PC-3 (cell line): Measurements from ENCODE around the gene ZNF189. TPM values are rescaled to one million over a fixed set of nuclear protein-coding genes. Genes with fewer than 3 reads are reported as not detected.

ENCODE experiments used
- ATAC-seq: fragments of 200-7000 bp; cut with Tn5 transposase; 2 replicates; pipeline ENCODE4 v1.9.1; 2020; ENCODE audit warnings: mild to moderate bottlenecking, moderate library complexity
- BruUV-seq: library from RNA; stranded (reverse); fragments of 400-500 nt; replicated peaks from 2 replicates; lab custom pipeline; 2021; lab: Mats Ljungman, UMichigan
- CTCF ChIA-PET: fragments of 300-600 bp; sonication (Branson Sonifier 250); formaldehyde crosslinking; loops from one replicate; lab custom pipeline; 2022; ENCODE audit warnings: antibody characterized with exemption; lab: Charles Lee
- POLR2A ChIA-PET: fragments of 300-600 bp; sonication (Branson Sonifier 250); formaldehyde crosslinking; loops from one replicate; lab custom pipeline; 2022; ENCODE audit warnings: antibody characterized with exemption; ENCODE audit not compliant: unreplicated experiment; lab: Charles Lee
- DNase-seq: peaks from one replicate; pipeline ENCODE4 v3.0.0-alpha.2; 2015
- H2AFZ ChIP-seq: fragments of 300-600 bp; sonication (generic); 2 replicates; pipeline ENCODE4 v1.6.0; 2016; ENCODE audit warnings: antibody characterized with exemption, low read length
- H3F3A ChIP-seq: fragments of 300-600 bp; sonication (generic); one replicate; pipeline ENCODE4 v1.6.0; 2017; ENCODE audit warnings: antibody characterized with exemption, low read length, control low read depth, mild to moderate bottlenecking; ENCODE audit not compliant: unreplicated experiment
- H3K27ac ChIP-seq: fragments of 300-600 bp; sonication (generic); 2 replicates; pipeline ENCODE4 v1.5.1; 2016; ENCODE audit warnings: mild to moderate bottlenecking, low read length
- H3K27me3 ChIP-seq: fragments of 300-600 bp; sonication (generic); 2 replicates; pipeline ENCODE4 v1.6.1; 2016; ENCODE audit warnings: low read length, mixed read lengths
- H3K36me3 ChIP-seq: fragments of 300-600 bp; sonication (generic); 2 replicates; pipeline ENCODE4 v1.6.1; 2016; ENCODE audit warnings: low read depth, mixed run types, low read length, mixed read lengths
- H3K4me1 ChIP-seq: fragments of 300-600 bp; sonication (generic); 2 replicates; pipeline ENCODE4 v1.5.1; 2016; ENCODE audit warnings: low read length; ENCODE audit not compliant: insufficient read depth
- H3K4me2 ChIP-seq: fragments of 300-600 bp; sonication (generic); 2 replicates; pipeline ENCODE4 v1.6.0; 2016; ENCODE audit warnings: low read length
- H3K4me3 ChIP-seq: fragments of 300-600 bp; sonication (generic); 2 replicates; pipeline ENCODE4 v1.5.1; 2016; ENCODE audit warnings: mild to moderate bottlenecking, low read length, mixed read lengths
- H3K79me2 ChIP-seq: fragments of 300-600 bp; sonication (generic); 2 replicates; pipeline ENCODE4 v1.6.1; 2017; ENCODE audit warnings: low read length, mixed read lengths
- H3K9ac ChIP-seq: fragments of 300-600 bp; sonication (generic); 2 replicates; pipeline ENCODE4 v1.6.0; 2016; ENCODE audit warnings: mild to moderate bottlenecking, low read length
- H3K9me2 ChIP-seq: fragments of 300-600 bp; sonication (generic); replicated peaks from 2 replicates; pipeline ENCODE4 v1.6.1; 2016; ENCODE audit warnings: mixed run types, low read length, mixed read lengths
- H3K9me3 ChIP-seq: fragments of 300-600 bp; sonication (generic); 2 replicates; pipeline ENCODE4 v1.6.1; 2016; ENCODE audit warnings: low read length, mixed read lengths
- H4K20me1 ChIP-seq: fragments of 300-600 bp; sonication (generic); 2 replicates; pipeline ENCODE4 v1.6.1; 2016; ENCODE audit warnings: low read length, mixed read lengths
- CTCF ChIP-seq: fragments of 300-600 bp; sonication (generic); conservative IDR thresholded peaks from 2 replicates; pipeline ENCODE4 v1.5.1; 2017; ENCODE audit warnings: antibody characterized with exemption, low read depth, mild to moderate bottlenecking, low read length
- EZH2 ChIP-seq: fragments of 300-600 bp; sonication (generic); IDR thresholded peaks from one replicate; pipeline ENCODE4 v1.6.1; 2017; ENCODE audit warnings: antibody characterized with exemption, mild to moderate bottlenecking, low read length; ENCODE audit not compliant: unreplicated experiment
- EZH2phosphoT487 ChIP-seq: fragments of 300-600 bp; sonication (generic); IDR thresholded peaks from 2 replicates; pipeline ENCODE4 v1.6.1; 2018; ENCODE audit warnings: mild to moderate bottlenecking, antibody characterized with exemption, low read length, borderline replicate concordance
- intact Hi-C: fragments of 100-400 bp; cut with micrococcal nuclease; formaldehyde crosslinking; loops from 2 replicates; pipeline ENCODE4 v1.9.0; 2023
- total RNA-seq: library from RNA; depleted of rRNA; stranded (reverse); fragments of >200 nt; gene quantifications from 2 replicates; pipeline ENCODE4 v1.2.3, GENCODE V29; 2014

The ZNF189 gene
- total RNA-seq, 1 experiment from 2014 or later = 4.5 TPM

GRCh38 chr9:101435601-101436079, 37.0 kb downstream of the ZNF189 start, which contains the start of gene ALDOB:
TSS of gene ALDOB (minus strand) at chr9:101435774. CDS start at chr9:101430887, 4,887 bp downstream.
- no TSS peak for BruUV-seq
- DNase-seq = no peak
- H3K36me3 ChIP-seq = no peaks in the 10 kb centered on the region
- no peaks in the 10 kb centered on the region for H3F3A ChIP-seq
- ChIA-PET CTCF (no interaction called here), POLR2A (no interaction called here)
- intact Hi-C loops = no loop called here
- no peak within 1 kb of the TSS for H3K27ac ChIP-seq
- no peak within 1 kb of the TSS for H3K9ac ChIP-seq
- TF ChIP-seq EZH2phosphoT487 (no peak), EZH2 (no peak), CTCF (no peak)
- no peaks in the 10 kb centered on the region for H3K4me1 ChIP-seq
- H3K4me2 ChIP-seq = no peak within 1 kb of the TSS
- H3K27me3 ChIP-seq = peaks cover 17% of the 10 kb centered on the region; the same call in 1 of the 2 replicates
- H4K20me1 ChIP-seq = no peaks in the 10 kb centered on the region
- ATAC-seq = no peak
- H3K4me3 ChIP-seq = no peak within 1 kb of the TSS
- no peaks in the 10 kb centered on the region for H3K79me2 ChIP-seq
- H3K9me3 ChIP-seq = no peaks in the 10 kb centered on the region
- H2AFZ ChIP-seq = no peak within 1 kb of the TSS
- H3K9me2 ChIP-seq = no peaks in the 10 kb centered on the region

DNA sequence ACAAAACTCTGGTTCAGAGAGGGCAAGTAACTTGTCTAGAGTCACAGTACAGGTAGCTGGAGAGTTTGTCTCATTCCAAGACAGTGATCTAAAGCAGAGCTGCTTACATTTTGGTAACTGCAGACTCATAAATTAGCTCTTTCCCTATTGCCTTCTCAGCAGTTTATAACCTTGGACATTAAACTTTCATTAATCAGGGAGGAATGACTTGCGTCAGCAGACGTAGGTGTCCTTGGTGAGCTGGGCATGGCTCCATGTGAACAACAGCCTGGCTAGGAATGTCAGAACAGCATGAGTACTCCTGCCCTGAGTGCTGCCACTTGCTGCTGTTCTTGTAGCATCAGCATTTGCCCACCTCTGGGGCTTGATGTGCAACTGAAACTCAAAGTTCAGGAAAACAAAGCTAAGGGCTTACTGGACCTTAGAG, 39.2 kb downstream of the ZNF189 start:
- TF ChIP-seq EZH2phosphoT487 (no peak), CTCF (no peak), EZH2 (no peak)
- CTCF ChIA-PET = no interaction called here
- H3K4me3 ChIP-seq = no peak overlapping the region
- DNase-seq (no peak), ATAC-seq (no peak)
- no peaks in the 10 kb centered on the region for H3F3A ChIP-seq
- H3K36me3 ChIP-seq = no peaks in the 10 kb centered on the region
- no peak overlapping the region for H3K4me2 ChIP-seq
- H2AFZ ChIP-seq = no peak overlapping the region
- no peak overlapping the region for H3K27ac ChIP-seq
- no peaks in the 10 kb centered on the region for H3K9me2 ChIP-seq
- no peaks in the 10 kb centered on the region for H3K79me2 ChIP-seq
- intact Hi-C loops = no loop called here
- H4K20me1 ChIP-seq = no peaks in the 10 kb centered on the region
- POLR2A ChIA-PET = no interaction called here
- BruUV-seq = no TSS peak
- H3K4me1 ChIP-seq = no peaks in the 10 kb centered on the region
- no peak overlapping the region for H3K9ac ChIP-seq
- no peaks in the 10 kb centered on the region for H3K9me3 ChIP-seq
- H3K27me3 ChIP-seq = peaks cover 33% of the 10 kb centered on the region

DNA sequence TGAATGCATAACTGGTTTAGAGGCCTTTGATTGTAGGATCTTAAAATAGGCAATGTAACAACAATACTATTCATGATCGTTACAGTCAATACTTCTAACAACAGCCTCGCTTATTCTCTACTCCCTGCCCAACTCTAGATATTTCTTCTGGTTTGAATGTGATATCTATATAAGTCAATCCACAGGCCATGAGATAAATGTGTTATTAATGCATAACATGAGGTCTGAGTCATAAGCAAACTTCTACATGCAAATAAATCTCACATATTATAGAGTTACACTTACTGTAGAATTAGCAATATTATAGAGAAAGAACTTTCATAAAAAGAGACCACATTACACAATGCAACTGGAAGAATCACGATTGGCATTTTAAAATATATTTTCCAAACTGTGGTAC, 39.9 kb downstream of the ZNF189 start:
- TF ChIP-seq EZH2phosphoT487 (no peak), CTCF (no peak), EZH2 (no peak)
- Histone ChIP-seq H3K27me3 (peaks cover 39% of the 10 kb centered on the region), H3K79me2 (no peaks in the 10 kb centered on the region), H3K9me3 (no peaks in the 10 kb centered on the region), H3K4me2 (no peak overlapping the region), H3F3A (no peaks in the 10 kb centered on the region), H2AFZ (no peak overlapping the region), H3K4me1 (no peaks in the 10 kb centered on the region), H3K36me3 (no peaks in the 10 kb centered on the region), H3K4me3 (no peak overlapping the region), H3K9ac (no peak overlapping the region), H3K9me2 (no peaks in the 10 kb centered on the region), H3K27ac (no peak overlapping the region), H4K20me1 (no peaks in the 10 kb centered on the region)
- BruUV-seq = no TSS peak
- no peak for DNase-seq
- intact Hi-C loops = no loop called here
- ChIA-PET CTCF (no interaction called here), POLR2A (no interaction called here)
- no peak for ATAC-seq
